K562 (cell line): ENCODE measurements around the gene TMEM164. TPM values are rescaled to one million over a fixed set of nuclear protein-coding genes. Genes with fewer than 3 reads are reported as not detected.

ENCODE experiments used
- ATF6 ChIP-seq: sonication (generic); formaldehyde crosslinking; IDR thresholded peaks from 2 replicates; pipeline ENCODE4 v1.4.0; 2020; ENCODE audit warnings: mild to moderate bottlenecking, missing genetic modification reagents
- CHD7 ChIP-seq: fragments of 200-600 bp; sonication (generic); IDR thresholded peaks from one replicate; pipeline ENCODE4 v1.6.1; 2012; ENCODE audit warnings: mild to moderate bottlenecking, low read depth, low read length, inconsistent platforms
- EP400 ChIP-seq: fragments of 450-650 bp; IDR thresholded peaks from 2 replicates; pipeline ENCODE4 v1.6.1; 2017; ENCODE audit warnings: antibody characterized with exemption, mild to moderate bottlenecking, moderate library complexity
- HCFC1 ChIP-seq: IDR thresholded peaks from 2 replicates; pipeline ENCODE4 v1.6.1; 2012; ENCODE audit warnings: low read depth, low read length, improper control_type of control experiment
- HDGF ChIP-seq: fragments of 450-650 bp; IDR thresholded peaks from 2 replicates; pipeline ENCODE4 v1.6.1; 2016
- KAT7 ChIP-seq: sonication (generic); formaldehyde crosslinking; IDR thresholded peaks from 2 replicates; pipeline ENCODE4 v1.8.0; 2022; ENCODE audit warnings: missing genetic modification reagents, mild to moderate bottlenecking, borderline replicate concordance
- KLF13 ChIP-seq: fragments of 450-650 bp; IDR thresholded peaks from 2 replicates; pipeline ENCODE4 v1.6.1; 2016; ENCODE audit warnings: missing genetic modification characterization, low read depth, mild to moderate bottlenecking, missing compliant biosample characterization, moderate library complexity, borderline replicate concordance
- MCM5 ChIP-seq: fragments of 450-650 bp; IDR thresholded peaks from 2 replicates; pipeline ENCODE4 v1.6.1; 2016; ENCODE audit warnings: low read depth
- NCOA2 ChIP-seq, 2 experiments: fragments of 450-650 bp; IDR thresholded peaks; 2 replicates each; pipeline ENCODE4 v1.6.1; 2018; ENCODE audit warnings: mild to moderate bottlenecking in 2 of 2, moderate library complexity in 1 of 2; ENCODE audit not compliant: partially characterized antibody in 2 of 2
- RBFOX2 ChIP-seq: fragments of 200-400 bp; formaldehyde crosslinking; IDR thresholded peaks from 2 replicates; pipeline ENCODE4 v1.6.1; 2017; ENCODE audit warnings: low read depth, mild to moderate bottlenecking, low read length, moderate library complexity
- RCOR1 ChIP-seq, 2 experiments: IDR thresholded peaks; 2 replicates each; pipeline ENCODE4 v1.6.1; 2012; ENCODE audit warnings: low read depth in 2 of 2, low read length in 2 of 2, borderline replicate concordance in 1 of 2, improper control_type of control experiment in 1 of 2
- SIN3B ChIP-seq: fragments of 450-650 bp; IDR thresholded peaks from 2 replicates; pipeline ENCODE4 v1.6.1; 2017; ENCODE audit warnings: low read depth, mild to moderate bottlenecking, moderate library complexity
- SNRNP70 ChIP-seq: fragments of 200-400 bp; formaldehyde crosslinking; optimal IDR thresholded peaks from 2 replicates; pipeline ENCODE3; 2017; ENCODE audit warnings: low read depth, low read length
- ZC3H4 ChIP-seq: sonication (generic); formaldehyde crosslinking; IDR thresholded peaks from 2 replicates; pipeline ENCODE4 v1.9.0; 2021; ENCODE audit warnings: missing genetic modification reagents, borderline replicate concordance
- ZNF695 ChIP-seq: fragments of 450-650 bp; formaldehyde crosslinking; IDR thresholded peaks from 2 replicates; pipeline ENCODE4 v1.4.0; 2020; ENCODE audit warnings: mild to moderate bottlenecking, moderate library complexity
- polyA plus RNA-seq, 8 experiments: library from polyadenylated mRNA; depleted of rRNA in 4 of 8; stranded (reverse) in 5 of 8; unstranded in 3 of 8; fragments of >200 nt; fragmentation: Nextera tagmentation in 2 of 8; fragmentation: Illumina TruSeq in 1 of 8; extraction: Ambion mirVana in 2 of 8; extraction: Trizol in 1 of 8; gene quantifications; 2 replicates each; pipeline versions ENCODE4 v1.2.1 to v1.2.3, GENCODE V29; 2011 to 2014; ENCODE audit warnings: inconsistent platforms in 1 of 8, missing spikeins in 1 of 8
- total RNA-seq, 7 experiments: library from RNA; depleted of rRNA in 6 of 7; stranded (reverse); fragments of >200 nt in 6 of 7; fragmentation: Illumina TruSeq in 2 of 7; extraction: Trizol in 2 of 7; gene quantifications; 2 replicates each; pipeline versions ENCODE4 v1.2.1 to v1.2.3, GENCODE V29; 2011 to 2021; ENCODE audit warnings: low replicate concordance in 1 of 7

Gene TMEM164
- total and polyA plus RNA-seq, 9 of the 15 experiments (the other 6 are each of a cell fraction or from before 2014, with no cell fraction given) = 2.4 to 57.3 (median 23.1) TPM

- TF ChIP-seq ATF6 (CRISPR knock-in tag) (no peak), RCOR1 (IDR thresholded peaks at IDR 0.05; ENCODE audit: borderline replicate concordance in 1 of 2, low read depth in 2 of 2, low read length in 2 of 2) (no peak), KLF13 (tag) (peak; percentile 96), HDGF (no peak), ZC3H4 (CRISPR knock-in tag) (no peak), RBFOX2 (no peak), KAT7 (CRISPR knock-in tag) (no peak), MCM5 (no peak), HCFC1 (no peak), ZNF695 (CRISPR knock-in tag) (peak; percentile 90), EP400 (no peak), CHD7 (no peak), NCOA2 (IDR thresholded peaks at IDR 0.05; ENCODE audit: partially characterized antibody in 2 of 2) (no peak), SIN3B (no peak), SNRNP70 (no peak)
Measured at GRCh38 chrX:110000847-110001713, 1.8 kb upstream of the TMEM164 start (continued).
